ENCODE data around the gene SLC6A1. TPM values are rescaled to one million over a fixed set of nuclear protein-coding genes. Genes with fewer than 3 reads are reported as not detected.

SLC6A1 gene
- total and polyA plus RNA-seq, 11 donors = 0.40 to 3.1 (median 1.2) TPM

DNA sequence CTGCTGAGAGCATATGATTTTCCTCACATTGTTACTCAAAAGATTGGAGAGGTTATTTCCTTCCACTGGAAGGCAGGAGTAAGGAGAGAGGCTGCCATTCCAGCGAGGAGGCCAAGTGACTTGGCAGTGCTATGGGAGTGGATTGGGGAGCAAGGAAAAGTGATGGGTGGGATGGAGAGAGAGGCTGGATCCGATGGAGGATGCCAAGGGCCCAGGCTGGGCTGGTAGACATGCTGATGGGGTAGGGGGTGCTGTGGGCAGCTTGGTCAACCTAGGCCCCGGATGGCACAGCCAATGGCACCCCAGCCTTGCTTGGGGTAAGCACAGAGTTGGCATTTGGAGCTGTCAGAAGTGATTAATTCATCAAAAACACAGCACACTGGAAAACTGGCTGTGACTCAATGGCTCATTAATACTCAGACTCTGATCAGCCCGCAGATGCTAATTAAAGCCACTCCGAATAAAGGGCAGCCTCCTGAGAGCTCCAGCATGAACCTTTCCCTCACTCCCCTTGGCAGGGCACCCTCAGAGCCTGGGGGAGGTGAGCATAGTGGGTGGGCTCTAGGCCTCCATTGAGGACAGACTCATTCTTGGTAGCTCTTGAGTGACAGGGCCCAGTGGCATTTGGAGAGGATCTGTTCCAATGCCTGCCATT lies 22.1 kb upstream of the SLC6A1 start:
- peaks cover 0 to 4% (median 0%) of the 10 kb centered on the region in 12 donors for H3K4me1 ChIP-seq
- H3K36me3 ChIP-seq = no peaks in the 10 kb centered on the region
- H3K9me3 ChIP-seq = no peaks in the 10 kb centered on the region
- ATAC-seq (no peak), DNase-seq (no peak)
- no peak overlapping the region for H3K4me3 ChIP-seq
- intact Hi-C loops (cut with DNase I) = no loop called here
- TF ChIP-seq CTCF (IDR thresholded peaks at IDR 0.05) = no peak
- TF ChIP-seq POLR2A (IDR thresholded peaks at IDR 0.05) = no peak
- H3K27ac ChIP-seq = no peak overlapping the region
- 64 to 83% (median 78%) methylated on average over 3 to 5 of the region's 5 CpGs for WGBS, 4 donors
- H3K27me3 ChIP-seq = peaks cover 0 to 40% (median 0%) of the 10 kb centered on the region in 9 donors

DNA sequence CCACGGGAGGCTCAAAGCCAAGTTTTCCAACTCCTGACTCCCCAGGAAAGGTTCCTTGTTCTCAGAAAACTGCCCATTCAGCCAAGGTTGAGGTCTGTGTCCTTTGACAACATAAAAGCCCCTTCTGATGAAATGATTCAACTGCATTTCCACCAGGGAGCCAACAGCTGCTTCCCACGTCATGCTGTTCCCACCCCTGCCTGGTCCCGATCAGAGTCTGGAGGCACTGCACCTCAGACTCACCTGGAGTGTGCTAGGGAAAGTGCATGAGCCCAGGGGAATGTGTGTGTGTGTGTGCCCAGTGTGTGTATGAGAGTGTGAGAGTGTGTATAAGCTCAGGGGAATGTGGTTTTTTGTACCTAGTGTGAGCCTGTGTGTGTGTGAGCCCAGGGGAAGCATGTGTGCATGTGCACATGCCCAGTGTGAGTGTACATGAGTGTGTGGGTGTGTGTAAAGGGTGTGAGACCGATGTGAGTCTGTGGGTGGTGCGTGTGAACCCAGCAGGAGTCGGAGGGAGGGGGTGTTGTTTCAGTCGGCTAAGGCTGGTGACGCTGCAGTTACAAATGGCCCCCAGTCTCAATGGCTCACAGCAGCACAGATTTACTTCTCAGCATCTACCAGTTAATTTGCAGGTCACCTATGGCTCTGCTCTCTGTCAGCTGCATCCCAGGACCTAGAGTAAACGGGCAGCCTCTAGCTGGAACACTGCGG lies 20.3 kb upstream of the SLC6A1 start:
- H3K4me1 ChIP-seq = peaks cover 0 to 4% (median 0%) of the 10 kb centered on the region in 12 donors
- no peak overlapping the region for H3K27ac ChIP-seq
- H3K27me3 ChIP-seq = peaks cover 0 to 23% (median 0%) of the 10 kb centered on the region in 9 donors
- TF ChIP-seq CTCF (IDR thresholded peaks at IDR 0.05) (no peak), POLR2A (IDR thresholded peaks at IDR 0.05) (no peak)
- no peak for DNase-seq
- no peaks in the 10 kb centered on the region for H3K9me3 ChIP-seq
- 47 to 53% (median 48%) methylated on average over 10 of the region's 10 CpGs for WGBS, 4 donors
- no peaks in the 10 kb centered on the region for H3K36me3 ChIP-seq
- ATAC-seq = no peak
- H3K4me3 ChIP-seq = no peak overlapping the region
- intact Hi-C loops (cut with DNase I) = no loop called here

DNA sequence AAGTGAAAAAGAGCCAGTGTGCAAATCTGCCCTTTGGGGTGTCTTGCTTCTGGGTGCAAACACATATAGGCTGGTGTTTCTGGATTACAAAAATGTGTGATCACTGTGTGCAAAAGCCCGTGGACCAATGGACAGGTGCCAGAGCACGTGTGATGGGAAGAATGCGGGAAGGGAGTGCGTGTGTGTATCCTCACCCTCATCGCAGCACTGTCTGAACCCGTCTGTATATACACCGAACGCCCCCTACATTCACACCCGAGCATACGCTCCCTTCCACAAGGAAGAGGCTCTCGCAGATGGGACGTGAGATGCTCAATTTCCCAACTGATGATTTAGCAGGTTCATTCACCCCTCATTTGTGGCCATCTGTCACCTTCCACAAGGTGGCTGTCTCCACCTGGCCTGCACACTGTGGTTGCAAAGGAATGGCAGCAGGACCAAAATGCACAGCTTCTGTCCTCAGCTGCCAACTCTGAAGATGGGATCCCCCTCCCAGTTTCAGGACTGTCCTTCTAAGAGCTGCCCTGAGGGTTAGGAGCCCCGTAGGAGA lies 19.4 kb upstream of the SLC6A1 start:
- no peak overlapping the region for H3K4me3 ChIP-seq
- H3K27ac ChIP-seq = no peak overlapping the region
- WGBS, 4 donors = 75 to 89% (median 78%) methylated on average over 13 of the region's 13 CpGs
- H3K36me3 ChIP-seq = no peaks in the 10 kb centered on the region
- H3K4me1 ChIP-seq = peaks cover 0 to 3% (median 0%) of the 10 kb centered on the region in 12 donors
- H3K27me3 ChIP-seq = peaks cover 0 to 23% (median 0%) of the 10 kb centered on the region in 9 donors
- DNase-seq = no peak
- intact Hi-C loops (cut with DNase I) = no loop called here
- no peak for TF ChIP-seq POLR2A (IDR thresholded peaks at IDR 0.05)
- no peak for TF ChIP-seq CTCF (IDR thresholded peaks at IDR 0.05)
- no peak for ATAC-seq
- no peaks in the 10 kb centered on the region for H3K9me3 ChIP-seq

DNA sequence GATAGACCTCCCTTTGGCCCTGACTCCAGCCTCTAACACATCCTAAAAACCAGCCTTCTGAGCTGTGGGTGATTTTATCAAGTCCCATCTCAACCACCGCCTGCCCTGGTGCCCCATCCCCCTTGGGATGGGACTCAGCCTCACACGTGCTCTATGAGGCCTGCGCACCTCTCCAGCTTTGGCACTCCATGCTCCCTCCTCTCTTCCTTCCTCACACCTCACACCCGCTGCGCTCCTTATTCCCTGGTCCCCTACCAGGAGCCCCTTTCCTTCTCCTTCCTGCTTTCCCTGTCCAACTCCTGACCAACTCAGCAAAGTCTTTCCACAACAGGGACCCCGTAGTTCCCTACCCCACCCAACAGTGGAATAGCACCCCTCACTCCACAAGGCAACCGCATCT lies 18.4 kb upstream of the SLC6A1 start:
- no peak for ATAC-seq
- WGBS, 4 donors = 78 to 93% (median 82%) methylated on average over 7 of the region's 7 CpGs
- Histone ChIP-seq H3K9me3 (no peaks in the 10 kb centered on the region), H3K27ac (no peak overlapping the region), H3K4me3 (no peak overlapping the region), H3K36me3 (no peaks in the 10 kb centered on the region), H3K27me3 (peaks cover 0 to 23% (median 0%) of the 10 kb centered on the region in 9 donors), H3K4me1 (no peaks in the 10 kb centered on the region)
- intact Hi-C loops (cut with DNase I) = no loop called here
- TF ChIP-seq POLR2A (IDR thresholded peaks at IDR 0.05) = no peak
- TF ChIP-seq CTCF (IDR thresholded peaks at IDR 0.05) = no peak
- DNase-seq = no peak

Data from heart left ventricle (tissue), 16 donors.